Left lung (tissue), 10 donors: ENCODE data around the gene DHRS7C. TPM values are rescaled to one million over a fixed set of nuclear protein-coding genes. Genes with fewer than 3 reads are reported as not detected.

ENCODE experiments used
- ATAC-seq: fragments of 200-7000 bp; cut with Tn5 transposase; one replicate; pipeline ENCODE4 v1.9.1; 2020; ENCODE audit warnings: moderate library complexity
- DNase-seq, 4 donors: peaks; one replicate each; pipeline ENCODE4 v3.0.0-alpha.2; 2013 to 2020
- H3K27ac ChIP-seq, 2 donors: fragments of 200-600 bp; sonication (generic) in 1 of 2; one replicate each; pipeline versions ENCODE4 v1.5.0 to v1.8.0; 2020 to 2021
- H3K27me3 ChIP-seq, 2 donors: fragments of 200-600 bp; sonication (generic) in 1 of 2; one replicate each; pipeline versions ENCODE4 v1.5.0 to v1.8.0; 2020 to 2021
- H3K36me3 ChIP-seq, 2 donors: fragments of 200-600 bp; sonication (generic) in 1 of 2; one replicate each; pipeline versions ENCODE4 v1.5.0 to v1.8.0; 2020 to 2021
- H3K4me1 ChIP-seq, 2 donors: fragments of 200-600 bp; one replicate each; pipeline ENCODE4 v1.8.0; 2021
- H3K4me3 ChIP-seq, 2 donors: fragments of 200-600 bp; sonication (generic) in 1 of 2; one replicate each; pipeline versions ENCODE4 v1.5.0 to v1.8.0; 2020 to 2021; ENCODE audit warnings: mild to moderate bottlenecking in 1 of 2
- H3K9me3 ChIP-seq, 2 donors: fragments of 200-600 bp; sonication (generic) in 1 of 2; one replicate each; pipeline versions ENCODE4 v1.5.0 to v1.8.0; 2020 to 2021
- CTCF ChIP-seq, 2 donors: fragments of 200-600 bp; sonication (generic) in 1 of 2; IDR thresholded peaks; one replicate each; pipeline versions ENCODE4 v1.5.0 to v1.8.0; 2021; ENCODE audit warnings: antibody characterized with exemption in 2 of 2
- intact Hi-C, 2 donors: fragments of 100-400 bp; cut with DNase I; formaldehyde crosslinking; loops; one replicate each; pipeline versions ENCODE4 v1.11.2 to v1.14.2; 2022
- polyA plus RNA-seq, 6 donors: library from polyadenylated mRNA; unstranded; fragments of 120-200 nt; gene quantifications; one replicate each; pipeline ENCODE4 v1.2.1, GENCODE V29; 2013; ENCODE audit not compliant: insufficient read length in 6 of 6
- total RNA-seq, 2 donors: library from RNA; stranded (reverse); fragmentation: NEBNext Ultra II Directional; extraction: Animal tissue kit (Norgen Biotek cat#: 25700); gene quantifications; one replicate each; pipeline ENCODE4 v1.2.1, GENCODE V29; 2021
- donor health status: DM: no; HTN: yes; CAD: no.
- donor health status: DM: no; HTN: no; CAD: no.

Gene DHRS7C
- total and polyA plus RNA-seq, 8 donors = 0.13 TPM; not detected in 7

- Histone ChIP-seq H3K4me1 (no peaks in the 10 kb centered on the region), H3K9me3 (no peaks in the 10 kb centered on the region), H3K27me3 (peaks cover 0 to 46% of the 10 kb centered on the region in 2 donors), H3K27ac (no peak overlapping the region), H3K4me3 (no peak overlapping the region), H3K36me3 (no peaks in the 10 kb centered on the region)
- TF ChIP-seq CTCF (IDR thresholded peaks at IDR 0.05) = no peak
- DNase-seq (no peak), ATAC-seq (no peak)
- intact Hi-C loops = no loop called here
Measured at GRCh38 chr17:9776911-9777310, 14.5 kb downstream of the DHRS7C start.

GRCh38 chr17:9772658-9773057, 18.7 kb downstream of the DHRS7C start:
- H3K9me3 ChIP-seq = no peaks in the 10 kb centered on the region
- H3K36me3 ChIP-seq = no peaks in the 10 kb centered on the region
- ATAC-seq = no peak
- H3K4me1 ChIP-seq = no peaks in the 10 kb centered on the region
- DNase-seq = peak in 1 of 4 donors; percentile 69
- no peak overlapping the region for H3K27ac ChIP-seq
- peaks cover 0 to 44% of the 10 kb centered on the region in 2 donors for H3K27me3 ChIP-seq
- intact Hi-C loops = no loop called here
- H3K4me3 ChIP-seq = no peak overlapping the region
- no peak for TF ChIP-seq CTCF (IDR thresholded peaks at IDR 0.05)

- no peaks in the 10 kb centered on the region for H3K9me3 ChIP-seq
- TF ChIP-seq CTCF (IDR thresholded peaks at IDR 0.05) = no peak
- ATAC-seq = no peak
- no peak overlapping the region for H3K27ac ChIP-seq
- H3K27me3 ChIP-seq = peaks cover 0 to 47% of the 10 kb centered on the region in 2 donors
- no peaks in the 10 kb centered on the region for H3K36me3 ChIP-seq
- no peak for DNase-seq
- intact Hi-C loops = no loop called here
- no peaks in the 10 kb centered on the region for H3K4me1 ChIP-seq
- H3K4me3 ChIP-seq = no peak overlapping the region
Measured at GRCh38 chr17:9771465-9771864, 19.9 kb downstream of the DHRS7C start.

- intact Hi-C loops = no loop called here
- DNase-seq (no peak), ATAC-seq (no peak)
- no peak overlapping the region for H3K27ac ChIP-seq
- peaks cover 0 to 52% of the 10 kb centered on the region in 2 donors for H3K27me3 ChIP-seq
- H3K36me3 ChIP-seq = no peaks in the 10 kb centered on the region
- H3K4me1 ChIP-seq = no peaks in the 10 kb centered on the region
- H3K9me3 ChIP-seq = no peaks in the 10 kb centered on the region
- no peak overlapping the region for H3K4me3 ChIP-seq
- no peak for TF ChIP-seq CTCF (IDR thresholded peaks at IDR 0.05)
Measured at GRCh38 chr17:9769036-9769695, 22.2 kb downstream of the DHRS7C start.

GRCh38 chr17:9768381-9768934, 22.9 kb downstream of the DHRS7C start:
- Histone ChIP-seq H3K4me3 (no peak overlapping the region), H3K27ac (no peak overlapping the region), H3K4me1 (no peaks in the 10 kb centered on the region), H3K36me3 (no peaks in the 10 kb centered on the region), H3K27me3 (peaks cover 0 to 58% of the 10 kb centered on the region in 2 donors), H3K9me3 (no peaks in the 10 kb centered on the region)
- intact Hi-C loops = no loop called here
- ATAC-seq = peak; percentile 44
- TF ChIP-seq CTCF (IDR thresholded peaks at IDR 0.05) = peak in 1 of 2 donors; percentile 69
- DNase-seq = peak in 1 of 4 donors; percentile 45
